Hepatocyte (in vitro differentiated cells): Measurements from ENCODE around the gene CRISPLD2. TPM values are rescaled to one million over a fixed set of nuclear protein-coding genes. Genes with fewer than 3 reads are reported as not detected.

Experiments used
- DNase-seq: peaks from one replicate; pipeline ENCODE4 v3.0.0-alpha.2; 2016; ENCODE audit warnings: low spot score
- H2AFZ ChIP-seq: fragments of 200-600 bp; sonication (generic); 2 replicates; pipeline ENCODE4 v1.6.0; 2016; ENCODE audit warnings: antibody characterized with exemption, mild to moderate bottlenecking
- H3K27ac ChIP-seq: fragments of 200-600 bp; sonication (generic); 2 replicates; pipeline ENCODE4 v1.5.1; 2016; ENCODE audit warnings: mild to moderate bottlenecking
- H3K27me3 ChIP-seq: fragments of 200-600 bp; sonication (generic); 2 replicates; pipeline ENCODE4 v1.6.1; 2016
- H3K36me3 ChIP-seq: fragments of 200-600 bp; sonication (generic); replicated peaks from 2 replicates; pipeline ENCODE4 v1.5.1; 2016; ENCODE audit warnings: low read depth; ENCODE audit not compliant: insufficient read depth
- H3K4me1 ChIP-seq: fragments of 200-600 bp; sonication (generic); 2 replicates; pipeline ENCODE4 v1.5.1; 2016; ENCODE audit warnings: mild to moderate bottlenecking, moderate library complexity; ENCODE audit not compliant: insufficient read depth
- H3K4me2 ChIP-seq: fragments of 200-600 bp; sonication (generic); 2 replicates; pipeline ENCODE4 v1.6.0; 2016
- H3K4me3 ChIP-seq: fragments of 200-600 bp; sonication (generic); 2 replicates; pipeline ENCODE4 v1.5.1; 2016; ENCODE audit warnings: mild to moderate bottlenecking
- H3K79me2 ChIP-seq: fragments of 200-600 bp; sonication (generic); 2 replicates; pipeline ENCODE4 v1.6.0; 2017; ENCODE audit warnings: mild to moderate bottlenecking
- H3K9me2 ChIP-seq: fragments of 200-600 bp; sonication (generic); replicated peaks from 2 replicates; pipeline ENCODE4 v1.6.0; 2017; ENCODE audit warnings: mild to moderate bottlenecking; ENCODE audit not compliant: insufficient read depth
- H3K9me3 ChIP-seq: fragments of 200-600 bp; sonication (generic); 2 replicates; pipeline ENCODE4 v1.5.1; 2016; ENCODE audit warnings: low read depth, mild to moderate bottlenecking
- H4K20me1 ChIP-seq: fragments of 200-600 bp; sonication (generic); 2 replicates; pipeline ENCODE4 v1.6.0; 2016; ENCODE audit warnings: mild to moderate bottlenecking; ENCODE audit not compliant: insufficient read depth, poor library complexity, severe bottlenecking
- EZH2 ChIP-seq: fragments of 200-600 bp; sonication (generic); IDR thresholded peaks from 2 replicates; pipeline ENCODE4 v1.6.1; 2016; ENCODE audit warnings: antibody characterized with exemption, mild to moderate bottlenecking, borderline replicate concordance
- EZH2phosphoT487 ChIP-seq: fragments of 200-600 bp; sonication (generic); IDR thresholded peaks from one replicate; pipeline ENCODE4 v1.6.1; 2018; ENCODE audit warnings: antibody characterized with exemption, mild to moderate bottlenecking, low read depth, moderate library complexity; ENCODE audit not compliant: unreplicated experiment, severe bottlenecking
- WGBS: methylation state at CpG from one replicate; pipeline ENCODE4 v1.1.6; 2016; ENCODE audit warnings: low lambda C conversion rate; ENCODE audit errors: missing lambda C conversion rate; 5-methylcytosine and 5-hydroxymethylcytosine counted together
- polyA plus RNA-seq: library from polyadenylated mRNA; unstranded; fragments of >200 nt; fragmentation: Nextera tagmentation; extraction: Ambion mirVana; gene quantifications from 2 replicates; pipeline ENCODE4 v1.2.1, GENCODE V29; 2016
- total RNA-seq: library from RNA; depleted of rRNA; stranded (reverse); fragments of >200 nt; gene quantifications from 2 replicates; pipeline ENCODE4 v1.2.3, GENCODE V29; 2014
- TF ChIP-seq, protein P1 (sequence below): fragments of 200-600 bp; sonication (generic); IDR thresholded peaks from 2 replicates; pipeline ENCODE4 v1.5.1; 2016; ENCODE audit warnings: antibody characterized with exemption, mild to moderate bottlenecking; ENCODE audit not compliant: poor library complexity

The CRISPLD2 gene
- total and polyA plus RNA-seq, 2 experiments from 2014 or later: 281 to 315 TPM

DNA sequence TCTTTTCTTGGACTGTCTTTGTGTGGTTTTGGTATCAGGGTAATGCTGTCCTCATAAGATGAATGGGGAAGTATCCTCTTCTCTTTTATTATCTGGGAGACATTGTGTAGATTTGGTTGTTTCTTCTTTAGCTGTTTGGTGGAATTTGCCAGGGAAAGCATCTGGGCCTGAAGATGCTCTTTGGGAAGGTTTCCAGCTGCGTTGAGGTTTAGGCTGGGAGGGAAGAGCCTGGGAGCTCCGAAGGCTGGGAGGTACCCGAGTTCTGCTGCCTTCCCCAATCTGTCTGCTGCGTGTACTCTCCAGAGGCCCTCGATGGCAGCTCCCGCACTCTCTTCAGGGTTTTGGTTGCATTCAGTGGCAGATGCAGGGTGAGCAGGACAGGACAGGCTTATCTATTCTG lies 25.6 kb upstream of the CRISPLD2 start:
- 84% methylated on average over 6 of the region's 6 CpGs for WGBS
- TF ChIP-seq, protein P1, sequence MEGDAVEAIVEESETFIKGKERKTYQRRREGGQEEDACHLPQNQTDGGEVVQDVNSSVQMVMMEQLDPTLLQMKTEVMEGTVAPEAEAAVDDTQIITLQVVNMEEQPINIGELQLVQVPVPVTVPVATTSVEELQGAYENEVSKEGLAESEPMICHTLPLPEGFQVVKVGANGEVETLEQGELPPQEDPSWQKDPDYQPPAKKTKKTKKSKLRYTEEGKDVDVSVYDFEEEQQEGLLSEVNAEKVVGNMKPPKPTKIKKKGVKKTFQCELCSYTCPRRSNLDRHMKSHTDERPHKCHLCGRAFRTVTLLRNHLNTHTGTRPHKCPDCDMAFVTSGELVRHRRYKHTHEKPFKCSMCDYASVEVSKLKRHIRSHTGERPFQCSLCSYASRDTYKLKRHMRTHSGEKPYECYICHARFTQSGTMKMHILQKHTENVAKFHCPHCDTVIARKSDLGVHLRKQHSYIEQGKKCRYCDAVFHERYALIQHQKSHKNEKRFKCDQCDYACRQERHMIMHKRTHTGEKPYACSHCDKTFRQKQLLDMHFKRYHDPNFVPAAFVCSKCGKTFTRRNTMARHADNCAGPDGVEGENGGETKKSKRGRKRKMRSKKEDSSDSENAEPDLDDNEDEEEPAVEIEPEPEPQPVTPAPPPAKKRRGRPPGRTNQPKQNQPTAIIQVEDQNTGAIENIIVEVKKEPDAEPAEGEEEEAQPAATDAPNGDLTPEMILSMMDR: no peak
- no peak for TF ChIP-seq EZH2phosphoT487
- TF ChIP-seq EZH2: no peak
- DNase-seq: no peak
- Histone ChIP-seq H3K4me3 (no peak overlapping the region), H3K9me3 (no peaks in the 10 kb centered on the region), H3K36me3 (no peaks in the 10 kb centered on the region), H3K4me2 (no peak overlapping the region), H3K9me2 (no peaks in the 10 kb centered on the region), H4K20me1 (no peaks in the 10 kb centered on the region), H3K79me2 (no peaks in the 10 kb centered on the region), H3K27me3 (no peaks in the 10 kb centered on the region), H3K27ac (no peak overlapping the region), H2AFZ (no peak overlapping the region), H3K4me1 (peaks cover 6% of the 10 kb centered on the region)

DNA sequence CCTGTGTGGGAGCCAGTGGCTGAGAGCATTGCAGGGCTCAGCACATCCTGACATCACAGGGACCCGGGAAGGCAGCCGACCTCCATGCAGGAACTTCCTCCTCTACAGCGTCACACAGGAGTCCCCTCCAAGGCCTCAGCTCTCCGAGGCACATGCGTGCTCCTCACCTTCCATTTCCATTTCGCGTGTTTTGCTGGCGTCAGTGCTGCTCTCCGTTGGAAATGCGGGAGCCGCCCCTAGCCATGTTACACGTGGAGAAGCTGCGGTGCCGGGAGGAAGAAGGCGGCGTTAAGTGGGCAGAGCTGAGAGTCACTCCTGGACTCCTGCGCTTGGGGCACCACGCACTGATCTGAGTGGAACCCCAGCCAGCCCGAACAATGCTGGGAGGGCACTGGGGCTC lies 25.2 kb upstream of the CRISPLD2 start:
- Histone ChIP-seq H3K36me3 (no peaks in the 10 kb centered on the region), H3K4me3 (no peak overlapping the region), H3K79me2 (no peaks in the 10 kb centered on the region)

DNA sequence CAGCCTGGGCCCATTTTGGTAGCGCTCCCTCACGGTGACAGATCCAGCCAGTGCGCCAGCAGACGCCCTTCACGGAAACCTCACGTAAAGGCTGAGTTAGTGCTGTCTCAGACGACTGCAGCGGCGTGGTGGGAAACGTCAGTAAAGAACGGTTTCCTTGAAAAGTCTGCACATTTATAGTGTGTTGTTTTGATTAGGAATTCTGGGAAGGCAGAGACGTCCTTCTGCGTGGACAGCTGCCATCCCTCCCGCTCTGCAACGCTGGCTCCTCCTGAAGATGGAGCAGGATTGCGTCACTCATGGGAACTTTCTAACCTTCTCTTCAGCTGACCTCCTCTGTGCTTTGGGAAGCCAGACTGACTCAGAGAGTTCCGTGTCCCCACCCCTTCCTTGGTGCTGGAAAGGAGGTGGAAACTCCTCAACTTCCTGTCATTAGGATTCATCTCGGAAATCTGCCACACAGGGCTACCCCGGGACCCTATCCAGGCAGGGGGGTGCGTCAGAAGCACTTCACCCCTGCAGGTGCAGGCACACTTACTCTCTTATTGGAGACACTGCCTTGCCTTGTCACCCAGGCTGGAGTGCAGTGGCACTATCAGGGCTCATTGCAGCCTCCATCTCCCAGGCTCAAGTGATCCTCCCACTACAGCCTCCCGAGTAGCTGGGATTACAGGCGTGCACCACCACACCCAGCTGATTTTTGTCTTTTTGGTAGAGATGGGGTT lies 24.3 kb upstream of the CRISPLD2 start:
- Histone ChIP-seq H3K9me3 (no peaks in the 10 kb centered on the region), H3K36me3 (no peaks in the 10 kb centered on the region), H3K4me2 (no peak overlapping the region), H3K79me2 (no peaks in the 10 kb centered on the region), H3K27me3 (no peaks in the 10 kb centered on the region), H3K27ac (peak overlapping the region; percentile 78), H3K4me1 (peaks cover 6% of the 10 kb centered on the region), H4K20me1 (no peaks in the 10 kb centered on the region), H3K4me3 (no peak overlapping the region), H3K9me2 (no peaks in the 10 kb centered on the region), H2AFZ (no peak overlapping the region)
- DNase-seq: peak; percentile 72
- TF ChIP-seq EZH2phosphoT487 (no peak), EZH2 (no peak)
- TF ChIP-seq, protein P1: no peak
- WGBS: 71% methylated on average over 22 of the region's 22 CpGs

More for the DNA sequence above, 25.2 kb upstream of the CRISPLD2 start:
- WGBS: 97% methylated on average over 19 of the region's 19 CpGs
- no peaks in the 10 kb centered on the region for H4K20me1 ChIP-seq
- H3K9me3 ChIP-seq: no peaks in the 10 kb centered on the region
- no peaks in the 10 kb centered on the region for H3K27me3 ChIP-seq
- no peak for TF ChIP-seq EZH2phosphoT487
- TF ChIP-seq, protein P1: no peak
- no peak for TF ChIP-seq EZH2
- no peak overlapping the region for H3K4me2 ChIP-seq
- H3K27ac ChIP-seq: peak overlapping the region; percentile 78
- H3K4me1 ChIP-seq: peaks cover 6% of the 10 kb centered on the region
- H2AFZ ChIP-seq: no peak overlapping the region
- H3K9me2 ChIP-seq: no peaks in the 10 kb centered on the region
- DNase-seq: no peak
